Neural cell (in vitro differentiated cells): ENCODE measurements around the gene COX15.

ENCODE experiments used
- EP300 ChIP-seq: fragments of 450-650 bp; conservative IDR thresholded peaks from 2 replicates; pipeline ENCODE4 v1.6.1; 2014; ENCODE audit warnings: antibody characterized with exemption, mild to moderate bottlenecking, moderate library complexity; ENCODE audit not compliant: poor library complexity, severe bottlenecking
- EZH2 ChIP-seq: fragments of 200-600, 300-800 bp; shearing (Covaris generic), sonication (generic); IDR thresholded peaks from 2 replicates; pipeline ENCODE4 v1.6.1; 2014; ENCODE audit warnings: antibody characterized with exemption, low read length, borderline replicate concordance, mild to moderate bottlenecking; ENCODE audit not compliant: insufficient read depth, poor library complexity, severe bottlenecking
- MXI1 ChIP-seq: fragments of 450-650 bp; conservative IDR thresholded peaks from 2 replicates; pipeline ENCODE4 v1.6.1; 2014; ENCODE audit warnings: antibody characterized with exemption, mild to moderate bottlenecking; ENCODE audit not compliant: poor library complexity, severe bottlenecking
- POLR2AphosphoS5 ChIP-seq: IDR thresholded peaks from 2 replicates; pipeline ENCODE4 v1.6.1; 2012
- RAD21 ChIP-seq: fragments of 450-650 bp; conservative IDR thresholded peaks from 2 replicates; pipeline ENCODE4 v1.6.1; 2014; ENCODE audit warnings: antibody characterized with exemption, mild to moderate bottlenecking, moderate library complexity
- SMC3 ChIP-seq: fragments of 450-650 bp; conservative IDR thresholded peaks from 2 replicates; pipeline ENCODE4 v1.6.1; 2014; ENCODE audit warnings: antibody characterized with exemption, mild to moderate bottlenecking, moderate library complexity; ENCODE audit not compliant: poor library complexity
- TAF1 ChIP-seq: IDR thresholded peaks from 2 replicates; pipeline ENCODE4 v1.6.1; 2012; ENCODE audit warnings: low read depth
- TF ChIP-seq, protein P1 (sequence below): fragments of 450-650 bp; IDR thresholded peaks from 2 replicates; pipeline ENCODE4 v1.5.1; 2014; ENCODE audit warnings: antibody characterized with exemption, mild to moderate bottlenecking, moderate library complexity; ENCODE audit not compliant: poor library complexity, severe bottlenecking

DNA sequence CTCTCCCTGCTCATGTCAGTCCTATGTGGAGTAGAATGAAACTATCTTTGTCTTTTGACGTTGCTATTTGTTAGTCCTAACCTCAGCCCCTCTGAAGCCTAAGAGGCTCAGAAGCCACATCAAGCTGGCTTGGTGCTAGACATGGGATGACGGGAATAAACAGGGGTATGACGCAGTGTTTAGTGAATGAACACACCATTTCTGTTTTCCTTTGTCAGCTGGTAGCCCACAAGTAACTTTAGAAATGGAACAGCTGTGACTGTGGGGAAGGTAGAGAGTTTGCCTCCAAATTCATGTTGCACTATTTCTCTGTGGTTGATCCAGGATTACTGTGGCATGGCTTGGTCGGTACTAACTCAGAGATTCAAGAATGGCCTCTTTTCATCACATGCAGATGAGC is 31.3 kb downstream of the COX15 start:
- TF ChIP-seq, protein P1, sequence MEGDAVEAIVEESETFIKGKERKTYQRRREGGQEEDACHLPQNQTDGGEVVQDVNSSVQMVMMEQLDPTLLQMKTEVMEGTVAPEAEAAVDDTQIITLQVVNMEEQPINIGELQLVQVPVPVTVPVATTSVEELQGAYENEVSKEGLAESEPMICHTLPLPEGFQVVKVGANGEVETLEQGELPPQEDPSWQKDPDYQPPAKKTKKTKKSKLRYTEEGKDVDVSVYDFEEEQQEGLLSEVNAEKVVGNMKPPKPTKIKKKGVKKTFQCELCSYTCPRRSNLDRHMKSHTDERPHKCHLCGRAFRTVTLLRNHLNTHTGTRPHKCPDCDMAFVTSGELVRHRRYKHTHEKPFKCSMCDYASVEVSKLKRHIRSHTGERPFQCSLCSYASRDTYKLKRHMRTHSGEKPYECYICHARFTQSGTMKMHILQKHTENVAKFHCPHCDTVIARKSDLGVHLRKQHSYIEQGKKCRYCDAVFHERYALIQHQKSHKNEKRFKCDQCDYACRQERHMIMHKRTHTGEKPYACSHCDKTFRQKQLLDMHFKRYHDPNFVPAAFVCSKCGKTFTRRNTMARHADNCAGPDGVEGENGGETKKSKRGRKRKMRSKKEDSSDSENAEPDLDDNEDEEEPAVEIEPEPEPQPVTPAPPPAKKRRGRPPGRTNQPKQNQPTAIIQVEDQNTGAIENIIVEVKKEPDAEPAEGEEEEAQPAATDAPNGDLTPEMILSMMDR: no peak
- TF ChIP-seq EZH2 (no peak), POLR2AphosphoS5 (no peak), TAF1 (no peak), EP300 (no peak), SMC3 (no peak), MXI1 (no peak), RAD21 (no peak)
